ENCODE data around the gene EID2.

The EID2 gene

DNA sequence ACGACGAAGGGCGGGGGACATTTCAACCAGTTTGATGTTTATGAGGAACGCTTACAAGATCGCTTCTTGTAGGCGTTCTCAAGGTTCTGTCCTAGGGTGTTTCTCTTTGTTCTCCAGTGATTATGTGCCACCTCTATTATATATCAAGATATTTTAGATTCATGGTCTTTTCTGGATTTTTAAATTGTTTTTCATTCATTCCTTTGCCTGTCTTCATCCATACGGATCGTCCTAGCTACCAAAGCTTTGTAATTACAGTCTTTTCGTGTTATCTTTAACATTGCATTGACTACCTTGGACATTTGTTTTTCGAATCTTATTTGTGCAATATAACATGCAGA lies 342 bp upstream of the EID2 start:
- Histone ChIP-seq H3K27me3 (ENCODE audit: control insufficient read depth, insufficient read depth, low read length, poor library complexity, severe bottlenecking) (no peaks in the 10 kb centered on the region), H3K27ac (ENCODE audit: insufficient read depth, low read depth, low read length, poor library complexity, severe bottlenecking) (no peak overlapping the region), H3K4me1 (ENCODE audit: control insufficient read depth, insufficient read depth, low read length) (peaks cover 3% of the 10 kb centered on the region), H3K36me3 (ENCODE audit: control insufficient read depth, insufficient read depth, low read length) (no peaks in the 10 kb centered on the region), H3K9me3 (ENCODE audit: control insufficient read depth, low read length) (no peaks in the 10 kb centered on the region), H3K4me3 (ENCODE audit: insufficient read depth, low read depth, low read length) (no peak overlapping the region)
- 25 to 26% methylated on average over 9 to 10 of the region's 10 CpGs for WGBS, 2 experiments

DNA sequence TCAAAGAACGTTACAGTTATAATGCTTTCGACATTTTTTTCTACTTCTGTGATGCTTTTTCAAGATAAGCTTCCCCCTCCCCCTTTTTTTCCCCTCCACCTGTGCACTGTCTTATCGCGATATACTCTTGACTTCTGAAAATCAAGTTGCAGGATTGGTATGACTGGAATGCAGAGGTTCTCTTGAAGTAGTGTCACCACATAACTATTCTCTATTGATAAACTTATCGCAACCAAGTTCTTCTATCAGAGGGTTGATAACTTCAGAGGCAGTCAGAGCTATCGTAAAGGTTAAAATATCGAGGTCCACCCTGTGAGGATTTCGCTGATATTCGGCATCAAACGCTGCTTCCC lies 820 bp downstream of the EID2 start:
- Histone ChIP-seq H3K27me3 (ENCODE audit: control insufficient read depth, insufficient read depth, low read length, poor library complexity, severe bottlenecking) (no peaks in the 10 kb centered on the region), H3K4me1 (ENCODE audit: control insufficient read depth, insufficient read depth, low read length) (peaks cover 3% of the 10 kb centered on the region), H3K36me3 (ENCODE audit: control insufficient read depth, insufficient read depth, low read length) (no peaks in the 10 kb centered on the region), H3K4me3 (ENCODE audit: insufficient read depth, low read depth, low read length) (peak overlapping the region; percentile 88), H3K27ac (ENCODE audit: insufficient read depth, low read depth, low read length, poor library complexity, severe bottlenecking) (peak overlapping the region; percentile 62), H3K9me3 (ENCODE audit: control insufficient read depth, low read length) (no peaks in the 10 kb centered on the region)
- 8 to 10% methylated on average over 8 to 10 of the region's 10 CpGs for WGBS, 2 experiments

DNA sequence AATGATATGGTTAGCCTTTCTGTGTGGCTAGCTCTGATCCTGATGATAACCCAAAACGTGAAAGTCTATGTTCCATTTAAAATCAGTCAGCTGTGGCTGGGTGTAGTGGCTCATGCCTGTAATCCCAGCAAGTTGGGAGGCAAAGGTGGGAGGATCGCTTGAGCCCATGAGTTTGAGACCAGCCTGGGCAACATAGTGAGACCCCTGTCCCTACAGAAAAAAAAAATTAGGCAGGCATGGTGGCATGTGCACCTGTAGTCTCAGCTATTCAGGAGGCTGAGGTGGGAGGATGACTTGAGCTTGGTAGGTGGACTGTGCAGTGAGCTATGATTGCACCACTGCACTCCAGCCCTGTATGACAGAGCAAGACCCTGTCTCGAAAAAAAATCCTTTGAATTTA lies 6.2 kb downstream of the EID2 start:
- WGBS, 2 experiments = 81 to 82% methylated on average over 3 of the region's 3 CpGs
- no peak overlapping the region for H3K27ac ChIP-seq (ENCODE audit: insufficient read depth, low read depth, low read length, poor library complexity, severe bottlenecking)
- H3K4me3 ChIP-seq (ENCODE audit: insufficient read depth, low read depth, low read length) = no peak overlapping the region
- no peaks in the 10 kb centered on the region for H3K9me3 ChIP-seq (ENCODE audit: control insufficient read depth, low read length)
- peaks cover 4% of the 10 kb centered on the region for H3K4me1 ChIP-seq (ENCODE audit: control insufficient read depth, insufficient read depth, low read length)
- H3K27me3 ChIP-seq (ENCODE audit: control insufficient read depth, insufficient read depth, low read length, poor library complexity, severe bottlenecking) = no peaks in the 10 kb centered on the region
- no peaks in the 10 kb centered on the region for H3K36me3 ChIP-seq (ENCODE audit: control insufficient read depth, insufficient read depth, low read length)

DNA sequence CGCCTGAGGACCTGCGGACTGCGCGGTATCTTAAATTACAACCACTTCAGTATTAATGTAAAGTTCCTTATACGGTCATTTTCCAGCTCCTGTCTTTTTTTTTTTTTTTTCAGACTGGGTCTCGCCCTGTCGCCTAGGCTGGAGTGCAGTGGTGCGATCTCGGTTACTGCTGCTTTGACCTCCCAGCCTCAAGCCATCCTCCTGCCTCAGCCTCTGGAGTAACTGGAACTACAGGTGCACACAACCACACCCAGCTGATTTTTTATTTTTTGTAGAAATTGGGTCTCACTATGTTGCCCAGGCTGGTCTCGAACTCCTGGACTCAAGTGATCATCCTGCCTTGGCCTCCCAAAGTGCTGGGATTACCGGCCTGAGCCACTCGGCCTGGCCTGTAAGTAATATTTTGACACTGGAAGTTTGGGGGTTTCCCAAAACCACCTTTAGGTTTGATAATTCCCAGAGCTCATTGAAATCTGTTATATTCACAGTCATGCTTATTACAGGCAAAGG lies 6.9 kb downstream of the EID2 start:
- no peaks in the 10 kb centered on the region for H3K27me3 ChIP-seq (ENCODE audit: control insufficient read depth, insufficient read depth, low read length, poor library complexity, severe bottlenecking)
- no peaks in the 10 kb centered on the region for H3K9me3 ChIP-seq (ENCODE audit: control insufficient read depth, low read length)
- no peaks in the 10 kb centered on the region for H3K36me3 ChIP-seq (ENCODE audit: control insufficient read depth, insufficient read depth, low read length)
- WGBS, 2 experiments = 35 to 39% methylated on average over 12 of the region's 12 CpGs
- no peak overlapping the region for H3K4me3 ChIP-seq (ENCODE audit: insufficient read depth, low read depth, low read length)
- peaks cover 4% of the 10 kb centered on the region for H3K4me1 ChIP-seq (ENCODE audit: control insufficient read depth, insufficient read depth, low read length)
- H3K27ac ChIP-seq (ENCODE audit: insufficient read depth, low read depth, low read length, poor library complexity, severe bottlenecking) = no peak overlapping the region

DNA sequence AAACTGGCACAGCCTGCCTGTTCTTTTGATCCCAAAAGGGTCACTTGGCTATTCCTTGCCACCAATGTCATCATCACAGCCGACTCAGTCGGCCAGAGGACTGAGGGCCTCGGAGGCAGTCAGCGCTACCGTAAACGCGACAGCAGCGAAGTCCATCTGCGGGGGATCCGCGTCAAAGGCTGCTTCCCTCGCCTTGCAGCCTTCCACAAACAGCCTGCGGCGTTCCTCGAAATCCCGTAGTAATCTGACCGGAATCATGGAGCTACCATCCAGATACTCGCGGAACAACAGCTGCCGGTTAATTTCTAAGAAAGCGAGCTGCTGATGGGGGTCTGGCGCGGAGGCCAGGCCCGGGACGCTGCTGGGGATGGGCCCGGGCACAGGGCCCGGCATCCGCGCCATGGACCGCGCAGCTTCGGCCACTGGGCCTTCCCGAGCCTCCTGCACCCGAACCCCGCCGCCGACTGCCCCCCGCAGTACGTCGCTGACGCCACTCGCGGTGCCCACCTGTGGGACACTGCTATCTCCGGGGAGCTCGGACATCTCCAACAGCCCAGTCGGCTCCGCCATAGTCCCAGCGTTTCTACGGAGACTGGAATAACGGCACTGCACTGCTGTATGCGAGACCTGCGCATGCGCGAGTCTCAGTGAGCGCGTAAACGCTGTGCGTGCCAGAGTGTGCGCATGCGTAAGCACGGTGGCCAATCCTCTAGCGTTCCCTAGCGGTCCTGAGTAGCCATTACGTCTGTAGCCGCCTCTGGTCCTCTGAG lies 7.5 kb downstream of the EID2 start, which contains the start of gene EID2B:
Gene EID2B (minus strand): TSS at position 620 of the 770 bp plus-strand sequence. CDS start 50 bp downstream, at position 570.
- 0% methylated on average over 65 of the region's 65 CpGs for WGBS, 2 experiments
- H3K4me1 ChIP-seq (ENCODE audit: control insufficient read depth, insufficient read depth, low read length) = peaks cover 4% of the 10 kb centered on the region
- H3K27me3 ChIP-seq (ENCODE audit: control insufficient read depth, insufficient read depth, low read length, poor library complexity, severe bottlenecking) = no peaks in the 10 kb centered on the region
- no peak within 1 kb of the TSS for H3K27ac ChIP-seq (ENCODE audit: insufficient read depth, low read depth, low read length, poor library complexity, severe bottlenecking)
- H3K9me3 ChIP-seq (ENCODE audit: control insufficient read depth, low read length) = no peaks in the 10 kb centered on the region
- no peaks in the 10 kb centered on the region for H3K36me3 ChIP-seq (ENCODE audit: control insufficient read depth, insufficient read depth, low read length)
- peak within 1 kb of the TSS; percentile 99 for H3K4me3 ChIP-seq (ENCODE audit: insufficient read depth, low read depth, low read length)

DNA sequence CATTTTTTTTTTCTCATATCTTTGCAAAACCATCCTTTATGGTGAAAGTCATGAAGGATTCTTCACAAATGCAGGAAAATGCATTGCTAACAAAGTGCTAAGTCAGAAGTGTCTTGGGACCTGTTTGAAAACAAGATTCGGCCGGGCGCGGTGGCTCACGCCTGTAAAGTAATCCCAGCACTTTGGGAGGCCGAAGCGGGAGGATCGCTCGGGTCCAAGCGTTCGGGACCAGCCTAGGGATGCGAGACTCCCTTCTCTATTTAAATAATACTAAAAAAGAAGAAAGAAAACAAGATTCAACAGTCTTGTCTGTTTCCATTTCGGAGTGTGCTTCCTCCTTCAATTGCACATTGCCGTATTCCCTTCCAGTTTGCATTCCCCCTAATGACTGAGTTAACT lies 8.1 kb downstream of the EID2 start:
- Histone ChIP-seq H3K4me3 (ENCODE audit: insufficient read depth, low read depth, low read length) (peak overlapping the region; percentile 99), H3K27ac (ENCODE audit: insufficient read depth, low read depth, low read length, poor library complexity, severe bottlenecking) (no peak overlapping the region), H3K9me3 (ENCODE audit: control insufficient read depth, low read length) (no peaks in the 10 kb centered on the region), H3K27me3 (ENCODE audit: control insufficient read depth, insufficient read depth, low read length, poor library complexity, severe bottlenecking) (no peaks in the 10 kb centered on the region), H3K4me1 (ENCODE audit: control insufficient read depth, insufficient read depth, low read length) (peaks cover 4% of the 10 kb centered on the region), H3K36me3 (ENCODE audit: control insufficient read depth, insufficient read depth, low read length) (no peaks in the 10 kb centered on the region)
- WGBS, 2 experiments = 49 to 50% methylated on average over 14 of the region's 14 CpGs

DNA sequence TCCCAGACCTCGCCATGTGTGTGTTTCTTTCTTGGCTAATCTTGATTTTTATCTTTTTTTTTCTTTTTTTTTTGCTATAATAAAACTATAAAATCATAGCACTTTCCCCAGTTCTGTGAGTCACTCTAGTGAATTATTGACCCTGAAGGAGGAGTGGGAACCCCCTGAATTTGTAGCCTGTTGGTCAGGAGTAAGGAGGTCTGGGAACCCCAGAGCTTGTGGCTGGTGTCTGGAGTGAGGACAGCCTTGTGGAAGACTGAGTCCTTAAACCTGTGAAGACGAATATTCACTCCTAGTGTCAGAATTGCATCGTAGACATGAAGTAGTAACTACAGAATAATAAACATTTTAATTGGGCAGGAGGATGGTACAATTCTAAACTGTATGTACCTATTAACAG lies 14.8 kb downstream of the EID2 start:
- no peaks in the 10 kb centered on the region for H3K4me1 ChIP-seq (ENCODE audit: control insufficient read depth, insufficient read depth, low read length)
- 89 to 95% methylated on average over 1 to 3 of the region's 3 CpGs for WGBS, 2 experiments
- no peak overlapping the region for H3K4me3 ChIP-seq (ENCODE audit: insufficient read depth, low read depth, low read length)
- H3K27me3 ChIP-seq (ENCODE audit: control insufficient read depth, insufficient read depth, low read length, poor library complexity, severe bottlenecking) = no peaks in the 10 kb centered on the region
- H3K36me3 ChIP-seq (ENCODE audit: control insufficient read depth, insufficient read depth, low read length) = no peaks in the 10 kb centered on the region
- H3K27ac ChIP-seq (ENCODE audit: insufficient read depth, low read depth, low read length, poor library complexity, severe bottlenecking) = no peak overlapping the region
- no peaks in the 10 kb centered on the region for H3K9me3 ChIP-seq (ENCODE audit: control insufficient read depth, low read length)

DNA sequence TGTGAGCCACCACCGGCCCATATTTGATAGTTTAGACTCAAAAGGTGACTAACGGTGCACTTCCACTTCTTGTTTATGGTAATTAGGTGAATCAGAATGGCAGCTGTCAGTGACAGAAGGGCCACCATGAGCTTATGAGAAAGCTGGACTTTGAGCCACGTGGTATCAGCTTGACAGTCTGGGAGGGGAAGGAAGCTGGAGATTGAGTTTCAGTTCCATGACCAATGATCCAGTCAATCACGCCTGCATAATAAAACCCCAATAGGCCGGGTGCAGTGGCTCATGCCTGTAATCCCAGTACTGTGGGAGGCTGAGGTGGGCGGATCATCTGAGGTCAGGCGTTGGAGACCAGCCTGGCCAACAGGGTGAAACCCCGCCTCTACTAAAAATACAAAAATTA lies 15.5 kb downstream of the EID2 start:
- WGBS, 2 experiments = 87 to 94% methylated on average over 8 of the region's 8 CpGs

DNA sequence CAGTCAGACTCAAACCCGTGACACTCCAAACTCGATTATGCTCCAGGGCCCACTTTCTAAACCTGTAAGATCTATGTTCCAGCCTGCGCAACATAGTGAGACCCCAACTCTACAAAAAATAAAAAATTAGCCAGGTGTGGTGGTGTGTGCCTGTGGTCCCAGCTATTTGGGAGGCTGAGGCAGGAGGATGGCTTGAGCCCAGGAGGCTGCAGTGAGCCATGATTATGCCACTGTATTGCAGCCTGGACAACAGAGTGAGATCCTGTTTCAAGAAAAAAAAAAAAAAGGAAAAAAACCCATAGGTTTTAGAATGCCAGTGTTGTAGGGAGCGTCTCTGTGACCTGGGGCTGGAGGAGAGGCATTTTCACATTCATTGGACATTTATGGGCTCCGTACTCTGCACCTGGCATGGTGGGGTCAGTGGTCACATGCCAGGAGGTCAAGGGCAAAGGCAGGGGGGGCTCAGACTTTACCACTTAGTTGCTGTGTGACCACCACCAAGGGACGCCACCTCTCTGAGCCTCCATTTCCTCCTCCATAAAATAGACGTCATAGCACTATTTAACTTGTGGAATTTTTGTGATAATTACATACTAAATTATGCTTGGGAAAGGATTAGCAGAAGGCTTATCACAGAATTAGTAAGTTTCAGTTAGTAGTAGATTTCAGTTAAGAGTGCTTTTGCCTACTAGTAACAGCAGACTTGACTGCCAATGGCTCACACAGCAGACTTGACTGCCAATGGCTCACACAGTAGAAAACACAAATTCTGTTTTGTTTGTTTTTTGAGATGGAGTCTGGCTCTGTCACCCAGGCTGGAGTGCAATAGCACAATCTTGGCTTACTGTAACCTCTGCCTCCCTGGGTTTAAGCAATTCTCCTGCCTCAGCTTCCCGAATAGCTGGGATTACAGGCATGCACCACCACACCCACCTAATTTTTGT lies 19.1 kb downstream of the EID2 start:
- Histone ChIP-seq H3K36me3 (ENCODE audit: control insufficient read depth, insufficient read depth, low read length) (no peaks in the 10 kb centered on the region), H3K9me3 (ENCODE audit: control insufficient read depth, low read length) (no peaks in the 10 kb centered on the region), H3K27ac (ENCODE audit: insufficient read depth, low read depth, low read length, poor library complexity, severe bottlenecking) (no peak overlapping the region), H3K27me3 (ENCODE audit: control insufficient read depth, insufficient read depth, low read length, poor library complexity, severe bottlenecking) (peaks cover 14% of the 10 kb centered on the region), H3K4me3 (ENCODE audit: insufficient read depth, low read depth, low read length) (no peak overlapping the region), H3K4me1 (ENCODE audit: control insufficient read depth, insufficient read depth, low read length) (peaks cover under 1% of the 10 kb centered on the region)
- 90 to 91% methylated on average over 7 of the region's 8 CpGs for WGBS, 2 experiments

More for the DNA sequence above, 15.5 kb downstream of the EID2 start:
- no peaks in the 10 kb centered on the region for H3K27me3 ChIP-seq (ENCODE audit: control insufficient read depth, insufficient read depth, low read length, poor library complexity, severe bottlenecking)
- no peak overlapping the region for H3K27ac ChIP-seq (ENCODE audit: insufficient read depth, low read depth, low read length, poor library complexity, severe bottlenecking)
- H3K9me3 ChIP-seq (ENCODE audit: control insufficient read depth, low read length) = no peaks in the 10 kb centered on the region
- H3K4me3 ChIP-seq (ENCODE audit: insufficient read depth, low read depth, low read length) = no peak overlapping the region
- H3K4me1 ChIP-seq (ENCODE audit: control insufficient read depth, insufficient read depth, low read length) = no peaks in the 10 kb centered on the region
- no peaks in the 10 kb centered on the region for H3K36me3 ChIP-seq (ENCODE audit: control insufficient read depth, insufficient read depth, low read length)

DNA sequence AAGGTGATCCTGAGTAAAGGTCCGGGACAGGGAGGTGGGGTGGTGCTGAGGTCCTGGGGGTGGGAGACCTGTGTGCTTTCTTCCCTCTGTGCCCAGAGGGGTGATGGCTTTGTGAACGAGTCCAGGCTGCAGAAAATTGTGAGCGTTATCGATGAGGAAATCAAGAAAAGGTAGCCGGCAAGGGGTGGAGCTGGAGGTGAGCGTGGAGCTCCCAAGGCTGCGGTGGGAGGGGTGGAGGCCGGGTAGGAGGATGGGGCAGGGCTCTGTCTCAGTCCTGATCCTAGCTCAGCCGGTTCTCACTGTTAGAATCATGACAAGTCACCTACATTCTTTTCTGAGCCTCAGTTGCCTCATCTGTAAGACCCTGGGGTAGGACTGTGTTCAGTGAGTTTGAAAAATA lies 21.0 kb downstream of the EID2 start:
- Histone ChIP-seq H3K27me3 (ENCODE audit: control insufficient read depth, insufficient read depth, low read length, poor library complexity, severe bottlenecking) (peaks cover 33% of the 10 kb centered on the region), H3K9me3 (ENCODE audit: control insufficient read depth, low read length) (no peaks in the 10 kb centered on the region)
- WGBS, 2 experiments = 57 to 67% methylated on average over 9 of the region's 9 CpGs

More for the DNA sequence above, 21.0 kb downstream of the EID2 start:
- H3K4me3 ChIP-seq (ENCODE audit: insufficient read depth, low read depth, low read length) = no peak overlapping the region
- no peak overlapping the region for H3K27ac ChIP-seq (ENCODE audit: insufficient read depth, low read depth, low read length, poor library complexity, severe bottlenecking)
- H3K4me1 ChIP-seq (ENCODE audit: control insufficient read depth, insufficient read depth, low read length) = peaks cover 6% of the 10 kb centered on the region
- H3K36me3 ChIP-seq (ENCODE audit: control insufficient read depth, insufficient read depth, low read length) = no peaks in the 10 kb centered on the region

All from ectodermal cell (in vitro differentiated cells).